GM23338 (cell line): ENCODE data around the gene IQCE. TPM values are rescaled to one million over a fixed set of nuclear protein-coding genes. Genes with fewer than 3 reads are reported as not detected.

Source experiments
- ATAC-seq: fragments of 200-7000 bp; cut with Tn5 transposase; 3 replicates; pipeline ENCODE4 v1.9.1; 2020
- DNase-seq: peaks from one replicate; pipeline ENCODE4 v3.0.0-alpha.2; 2015; ENCODE audit warnings: low spot score
- H2AFZ ChIP-seq: fragments of 200-600 bp; sonication (generic); 2 replicates; pipeline ENCODE4 v1.8.0; 2016; ENCODE audit warnings: antibody characterized with exemption, mild to moderate bottlenecking, moderate library complexity
- H3F3A ChIP-seq: fragments of 200-600 bp; sonication (generic); replicated peaks from 2 replicates; pipeline ENCODE4 v1.8.0; 2017; ENCODE audit warnings: antibody characterized with exemption, mixed run types, low read depth
- H3K27ac ChIP-seq: fragments of 200-600 bp; sonication (generic); 2 replicates; pipeline ENCODE4 v1.6.1; 2016; ENCODE audit warnings: low read depth
- H3K27me3 ChIP-seq: fragments of 200-600 bp; sonication (generic); 2 replicates; pipeline ENCODE4 v1.8.0; 2016; ENCODE audit warnings: mild to moderate bottlenecking, mixed run types, moderate library complexity; ENCODE audit not compliant: insufficient read depth
- H3K36me3 ChIP-seq: fragments of 200-600 bp; sonication (generic); 2 replicates; pipeline ENCODE4 v1.8.0; 2016; ENCODE audit warnings: mild to moderate bottlenecking; ENCODE audit not compliant: insufficient read depth
- H3K4me1 ChIP-seq: fragments of 200-600 bp; sonication (generic); 2 replicates; pipeline ENCODE4 v1.8.0; 2016; ENCODE audit warnings: mild to moderate bottlenecking, moderate library complexity; ENCODE audit not compliant: insufficient read depth
- H3K4me2 ChIP-seq: fragments of 200-600 bp; sonication (generic); 2 replicates; pipeline ENCODE4 v1.7.1; 2017; ENCODE audit warnings: mixed run types
- H3K4me3 ChIP-seq: fragments of 200-600 bp; sonication (generic); 2 replicates; pipeline ENCODE4 v1.6.1; 2016; ENCODE audit warnings: mixed run types
- H3K79me2 ChIP-seq: fragments of 200-600 bp; sonication (generic); replicated peaks from 2 replicates; pipeline ENCODE4 v1.8.0; 2017; ENCODE audit warnings: mild to moderate bottlenecking; ENCODE audit not compliant: insufficient read depth
- H3K9me2 ChIP-seq: fragments of 200-600 bp; sonication (generic); 2 replicates; pipeline ENCODE4 v1.8.0; 2017; ENCODE audit not compliant: insufficient read depth
- H4K20me1 ChIP-seq: fragments of 200-600 bp; sonication (generic); replicated peaks from 2 replicates; pipeline ENCODE4 v1.8.0; 2017; ENCODE audit warnings: mild to moderate bottlenecking; ENCODE audit not compliant: insufficient read depth
- H3K27ac Mint-ChIP-seq: 2 replicates; pipeline ENCODE4 v1.8.0; 2020; ENCODE audit warnings: inconsistent platforms, mild to moderate bottlenecking, moderate library complexity, mixed read lengths
- H3K27me3 Mint-ChIP-seq: 3 replicates; pipeline ENCODE4 v1.8.0; 2022; ENCODE audit warnings: low read depth, mild to moderate bottlenecking, moderate library complexity, mixed read lengths, inconsistent platforms; ENCODE audit not compliant: insufficient read depth, poor library complexity
- H3K36me3 Mint-ChIP-seq: 3 replicates; pipeline ENCODE4 v1.8.0; 2021; ENCODE audit warnings: low read depth, mild to moderate bottlenecking, inconsistent platforms, moderate library complexity, mixed read lengths
- H3K4me1 Mint-ChIP-seq: 3 replicates; pipeline ENCODE4 v1.8.0; 2020; ENCODE audit warnings: mild to moderate bottlenecking, inconsistent platforms, mixed read lengths
- H3K4me3 Mint-ChIP-seq: 3 replicates; pipeline ENCODE4 v1.8.0; 2021; ENCODE audit warnings: moderate library complexity, mild to moderate bottlenecking, inconsistent platforms, mixed read lengths
- H3K9me3 Mint-ChIP-seq: 3 replicates; pipeline ENCODE4 v1.8.0; 2020; ENCODE audit warnings: moderate library complexity, mild to moderate bottlenecking, inconsistent platforms, mixed read lengths
- EZH2 ChIP-seq: fragments of 200-600 bp; sonication (generic); IDR thresholded peaks from one replicate; pipeline ENCODE4 v1.8.0; 2017; ENCODE audit warnings: antibody characterized with exemption, mild to moderate bottlenecking, low read depth; ENCODE audit not compliant: unreplicated experiment
- EZH2phosphoT487 ChIP-seq: fragments of 200-600 bp; sonication (generic); IDR thresholded peaks from one replicate; pipeline ENCODE4 v1.8.1; 2018; ENCODE audit warnings: antibody characterized with exemption; ENCODE audit not compliant: unreplicated experiment
- JUNB ChIP-seq: IDR thresholded peaks from one replicate; pipeline ENCODE4 v1.6.1; 2016; ENCODE audit warnings: antibody characterized with exemption; ENCODE audit not compliant: unreplicated experiment
- NANOG ChIP-seq: IDR thresholded peaks from 2 replicates; pipeline ENCODE4 v1.6.1; 2016; ENCODE audit warnings: antibody characterized with exemption, borderline replicate concordance
- STAT1 ChIP-seq: IDR thresholded peaks from one replicate; pipeline ENCODE4 v1.6.1; 2016; ENCODE audit warnings: antibody characterized with exemption; ENCODE audit not compliant: unreplicated experiment
- ZNF331 ChIP-seq: fragments of 250-450 bp; sonication (Bioruptor Pico); IDR thresholded peaks from 2 replicates; pipeline ENCODE4 v1.5.0; 2020; ENCODE audit warnings: low read depth, mild to moderate bottlenecking, moderate library complexity
- polyA plus RNA-seq: library from polyadenylated mRNA; unstranded; fragments of >200 nt; fragmentation: Nextera tagmentation; extraction: Ambion mirVana; gene quantifications from 2 replicates; pipeline ENCODE4 v1.2.1, GENCODE V29; 2016
- total RNA-seq: library from RNA; depleted of rRNA; stranded (reverse); fragments of >200 nt; shearing (Covaris generic); gene quantifications from 2 replicates; pipeline ENCODE4 v1.2.3, GENCODE V29; 2014
- TF ChIP-seq, protein P1 (sequence below): IDR thresholded peaks from one replicate; pipeline ENCODE4 v1.6.1; 2018; ENCODE audit warnings: antibody characterized with exemption; ENCODE audit not compliant: unreplicated experiment
- TF ChIP-seq, protein P2 (sequence below), 2 experiments: fragments of 200-600 bp in 1 of 2; sonication (generic) in 1 of 2; conservative IDR thresholded peaks; 2 replicates each; pipeline versions ENCODE4 v1.5.1 to v1.6.1; 2016 to 2017; ENCODE audit warnings: antibody characterized with exemption in 2 of 2, low read depth in 2 of 2, mild to moderate bottlenecking in 2 of 2, moderate library complexity in 1 of 2
- TF ChIP-seq, protein P3 (sequence below): fragments of 250-450 bp; sonication (Bioruptor Pico); IDR thresholded peaks from 2 replicates; pipeline ENCODE4 v1.5.0; 2020; ENCODE audit warnings: mild to moderate bottlenecking, moderate library complexity

IQCE gene
- total and polyA plus RNA-seq, 2 experiments from 2014 or later = 5.0 to 7.7 TPM

DNA sequence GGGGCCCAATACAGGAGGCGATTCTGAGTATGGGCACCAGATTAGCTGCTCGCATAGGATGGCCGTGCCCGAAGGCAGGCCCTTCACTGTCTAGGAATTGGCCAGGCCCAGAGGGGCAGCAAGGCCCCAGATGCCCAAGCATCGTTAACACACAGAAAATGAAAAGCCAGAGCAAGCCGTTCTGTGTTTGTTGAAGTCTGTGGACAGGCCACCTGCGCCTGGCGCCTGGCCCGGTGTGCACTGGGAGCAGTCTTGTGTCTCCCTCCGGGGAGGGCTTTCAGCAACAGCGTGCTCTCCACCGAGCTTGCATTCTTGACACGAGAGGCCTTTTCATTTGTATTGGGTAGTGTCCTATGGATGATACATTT, 38.5 kb downstream of the IQCE start (continued):
- TF ChIP-seq, protein P1, sequence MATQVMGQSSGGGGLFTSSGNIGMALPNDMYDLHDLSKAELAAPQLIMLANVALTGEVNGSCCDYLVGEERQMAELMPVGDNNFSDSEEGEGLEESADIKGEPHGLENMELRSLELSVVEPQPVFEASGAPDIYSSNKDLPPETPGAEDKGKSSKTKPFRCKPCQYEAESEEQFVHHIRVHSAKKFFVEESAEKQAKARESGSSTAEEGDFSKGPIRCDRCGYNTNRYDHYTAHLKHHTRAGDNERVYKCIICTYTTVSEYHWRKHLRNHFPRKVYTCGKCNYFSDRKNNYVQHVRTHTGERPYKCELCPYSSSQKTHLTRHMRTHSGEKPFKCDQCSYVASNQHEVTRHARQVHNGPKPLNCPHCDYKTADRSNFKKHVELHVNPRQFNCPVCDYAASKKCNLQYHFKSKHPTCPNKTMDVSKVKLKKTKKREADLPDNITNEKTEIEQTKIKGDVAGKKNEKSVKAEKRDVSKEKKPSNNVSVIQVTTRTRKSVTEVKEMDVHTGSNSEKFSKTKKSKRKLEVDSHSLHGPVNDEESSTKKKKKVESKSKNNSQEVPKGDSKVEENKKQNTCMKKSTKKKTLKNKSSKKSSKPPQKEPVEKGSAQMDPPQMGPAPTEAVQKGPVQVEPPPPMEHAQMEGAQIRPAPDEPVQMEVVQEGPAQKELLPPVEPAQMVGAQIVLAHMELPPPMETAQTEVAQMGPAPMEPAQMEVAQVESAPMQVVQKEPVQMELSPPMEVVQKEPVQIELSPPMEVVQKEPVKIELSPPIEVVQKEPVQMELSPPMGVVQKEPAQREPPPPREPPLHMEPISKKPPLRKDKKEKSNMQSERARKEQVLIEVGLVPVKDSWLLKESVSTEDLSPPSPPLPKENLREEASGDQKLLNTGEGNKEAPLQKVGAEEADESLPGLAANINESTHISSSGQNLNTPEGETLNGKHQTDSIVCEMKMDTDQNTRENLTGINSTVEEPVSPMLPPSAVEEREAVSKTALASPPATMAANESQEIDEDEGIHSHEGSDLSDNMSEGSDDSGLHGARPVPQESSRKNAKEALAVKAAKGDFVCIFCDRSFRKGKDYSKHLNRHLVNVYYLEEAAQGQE = no peak
- TF ChIP-seq NANOG = no peak
- TF ChIP-seq EZH2phosphoT487 = no peak
- TF ChIP-seq EZH2 = no peak
- TF ChIP-seq ZNF331 (CRISPR knock-in tag) = no peak

DNA sequence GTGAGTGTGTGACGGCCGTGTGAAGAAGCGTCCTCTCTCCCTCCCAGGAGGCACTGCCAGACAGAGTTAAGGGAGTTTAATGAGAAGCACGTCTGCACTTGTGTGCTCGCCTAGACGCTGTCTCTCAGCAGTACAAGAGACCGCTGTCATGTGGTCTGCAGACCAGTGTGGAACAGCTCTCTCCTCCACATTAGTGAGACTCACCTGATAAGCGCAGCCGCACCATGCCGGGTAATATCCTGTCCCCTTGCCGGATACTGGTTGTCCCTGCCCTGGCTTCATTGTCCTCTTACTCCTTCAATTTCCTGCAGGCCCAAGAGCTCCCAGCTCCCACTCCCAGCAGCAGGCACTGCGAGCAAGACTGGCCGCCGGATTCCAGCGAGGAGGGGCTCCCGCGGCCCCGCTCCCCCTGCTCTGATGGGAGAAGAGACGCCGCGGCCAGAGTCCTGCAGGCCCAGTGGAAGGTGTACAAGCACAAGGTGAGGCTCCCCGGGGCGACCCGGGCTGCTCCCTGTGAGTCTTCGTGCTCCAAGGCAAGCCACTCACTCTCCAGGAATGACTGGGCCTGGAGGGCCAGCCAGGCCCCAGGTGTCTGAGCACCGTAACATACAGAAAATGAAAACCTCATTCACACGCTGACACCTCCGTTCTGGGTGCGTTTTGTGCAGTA, 39.5 kb downstream of the IQCE start:
- DNase-seq (no peak), ATAC-seq (no peak)
- Mint-ChIP-seq H3K4me3 (no peak overlapping the region), H3K27me3 (peaks cover 9% of the 10 kb centered on the region), H3K4me1 (no peaks in the 10 kb centered on the region; the same call in 2 of the 3 replicates), H3K36me3 (no peaks in the 10 kb centered on the region; the same call in 2 of the 3 replicates), H3K9me3 (no peaks in the 10 kb centered on the region), H3K27ac (no peak overlapping the region)
- Histone ChIP-seq H3K4me1 (no peaks in the 10 kb centered on the region), H3K4me3 (no peak overlapping the region), H3F3A (0 out of 2 replicates have a peak, but pooled peaks cover 7% of the 10 kb centered on the region), H3K27ac (no peak overlapping the region; the same call in 1 of the 2 replicates), H3K79me2 (no peaks in the 10 kb centered on the region), H3K36me3 (no peaks in the 10 kb centered on the region), H3K27me3 (no peaks in the 10 kb centered on the region), H2AFZ (no peak overlapping the region), H4K20me1 (no peaks in the 10 kb centered on the region), H3K4me2 (no peak overlapping the region), H3K9me2 (no peaks in the 10 kb centered on the region)
- TF ChIP-seq JUNB (no peak), STAT1 (no peak)
- TF ChIP-seq, protein P2, sequence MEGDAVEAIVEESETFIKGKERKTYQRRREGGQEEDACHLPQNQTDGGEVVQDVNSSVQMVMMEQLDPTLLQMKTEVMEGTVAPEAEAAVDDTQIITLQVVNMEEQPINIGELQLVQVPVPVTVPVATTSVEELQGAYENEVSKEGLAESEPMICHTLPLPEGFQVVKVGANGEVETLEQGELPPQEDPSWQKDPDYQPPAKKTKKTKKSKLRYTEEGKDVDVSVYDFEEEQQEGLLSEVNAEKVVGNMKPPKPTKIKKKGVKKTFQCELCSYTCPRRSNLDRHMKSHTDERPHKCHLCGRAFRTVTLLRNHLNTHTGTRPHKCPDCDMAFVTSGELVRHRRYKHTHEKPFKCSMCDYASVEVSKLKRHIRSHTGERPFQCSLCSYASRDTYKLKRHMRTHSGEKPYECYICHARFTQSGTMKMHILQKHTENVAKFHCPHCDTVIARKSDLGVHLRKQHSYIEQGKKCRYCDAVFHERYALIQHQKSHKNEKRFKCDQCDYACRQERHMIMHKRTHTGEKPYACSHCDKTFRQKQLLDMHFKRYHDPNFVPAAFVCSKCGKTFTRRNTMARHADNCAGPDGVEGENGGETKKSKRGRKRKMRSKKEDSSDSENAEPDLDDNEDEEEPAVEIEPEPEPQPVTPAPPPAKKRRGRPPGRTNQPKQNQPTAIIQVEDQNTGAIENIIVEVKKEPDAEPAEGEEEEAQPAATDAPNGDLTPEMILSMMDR (conservative IDR thresholded peaks at IDR 0.05; ENCODE audit: low read depth in 2 of 2) = no peak
- TF ChIP-seq, protein P3, sequence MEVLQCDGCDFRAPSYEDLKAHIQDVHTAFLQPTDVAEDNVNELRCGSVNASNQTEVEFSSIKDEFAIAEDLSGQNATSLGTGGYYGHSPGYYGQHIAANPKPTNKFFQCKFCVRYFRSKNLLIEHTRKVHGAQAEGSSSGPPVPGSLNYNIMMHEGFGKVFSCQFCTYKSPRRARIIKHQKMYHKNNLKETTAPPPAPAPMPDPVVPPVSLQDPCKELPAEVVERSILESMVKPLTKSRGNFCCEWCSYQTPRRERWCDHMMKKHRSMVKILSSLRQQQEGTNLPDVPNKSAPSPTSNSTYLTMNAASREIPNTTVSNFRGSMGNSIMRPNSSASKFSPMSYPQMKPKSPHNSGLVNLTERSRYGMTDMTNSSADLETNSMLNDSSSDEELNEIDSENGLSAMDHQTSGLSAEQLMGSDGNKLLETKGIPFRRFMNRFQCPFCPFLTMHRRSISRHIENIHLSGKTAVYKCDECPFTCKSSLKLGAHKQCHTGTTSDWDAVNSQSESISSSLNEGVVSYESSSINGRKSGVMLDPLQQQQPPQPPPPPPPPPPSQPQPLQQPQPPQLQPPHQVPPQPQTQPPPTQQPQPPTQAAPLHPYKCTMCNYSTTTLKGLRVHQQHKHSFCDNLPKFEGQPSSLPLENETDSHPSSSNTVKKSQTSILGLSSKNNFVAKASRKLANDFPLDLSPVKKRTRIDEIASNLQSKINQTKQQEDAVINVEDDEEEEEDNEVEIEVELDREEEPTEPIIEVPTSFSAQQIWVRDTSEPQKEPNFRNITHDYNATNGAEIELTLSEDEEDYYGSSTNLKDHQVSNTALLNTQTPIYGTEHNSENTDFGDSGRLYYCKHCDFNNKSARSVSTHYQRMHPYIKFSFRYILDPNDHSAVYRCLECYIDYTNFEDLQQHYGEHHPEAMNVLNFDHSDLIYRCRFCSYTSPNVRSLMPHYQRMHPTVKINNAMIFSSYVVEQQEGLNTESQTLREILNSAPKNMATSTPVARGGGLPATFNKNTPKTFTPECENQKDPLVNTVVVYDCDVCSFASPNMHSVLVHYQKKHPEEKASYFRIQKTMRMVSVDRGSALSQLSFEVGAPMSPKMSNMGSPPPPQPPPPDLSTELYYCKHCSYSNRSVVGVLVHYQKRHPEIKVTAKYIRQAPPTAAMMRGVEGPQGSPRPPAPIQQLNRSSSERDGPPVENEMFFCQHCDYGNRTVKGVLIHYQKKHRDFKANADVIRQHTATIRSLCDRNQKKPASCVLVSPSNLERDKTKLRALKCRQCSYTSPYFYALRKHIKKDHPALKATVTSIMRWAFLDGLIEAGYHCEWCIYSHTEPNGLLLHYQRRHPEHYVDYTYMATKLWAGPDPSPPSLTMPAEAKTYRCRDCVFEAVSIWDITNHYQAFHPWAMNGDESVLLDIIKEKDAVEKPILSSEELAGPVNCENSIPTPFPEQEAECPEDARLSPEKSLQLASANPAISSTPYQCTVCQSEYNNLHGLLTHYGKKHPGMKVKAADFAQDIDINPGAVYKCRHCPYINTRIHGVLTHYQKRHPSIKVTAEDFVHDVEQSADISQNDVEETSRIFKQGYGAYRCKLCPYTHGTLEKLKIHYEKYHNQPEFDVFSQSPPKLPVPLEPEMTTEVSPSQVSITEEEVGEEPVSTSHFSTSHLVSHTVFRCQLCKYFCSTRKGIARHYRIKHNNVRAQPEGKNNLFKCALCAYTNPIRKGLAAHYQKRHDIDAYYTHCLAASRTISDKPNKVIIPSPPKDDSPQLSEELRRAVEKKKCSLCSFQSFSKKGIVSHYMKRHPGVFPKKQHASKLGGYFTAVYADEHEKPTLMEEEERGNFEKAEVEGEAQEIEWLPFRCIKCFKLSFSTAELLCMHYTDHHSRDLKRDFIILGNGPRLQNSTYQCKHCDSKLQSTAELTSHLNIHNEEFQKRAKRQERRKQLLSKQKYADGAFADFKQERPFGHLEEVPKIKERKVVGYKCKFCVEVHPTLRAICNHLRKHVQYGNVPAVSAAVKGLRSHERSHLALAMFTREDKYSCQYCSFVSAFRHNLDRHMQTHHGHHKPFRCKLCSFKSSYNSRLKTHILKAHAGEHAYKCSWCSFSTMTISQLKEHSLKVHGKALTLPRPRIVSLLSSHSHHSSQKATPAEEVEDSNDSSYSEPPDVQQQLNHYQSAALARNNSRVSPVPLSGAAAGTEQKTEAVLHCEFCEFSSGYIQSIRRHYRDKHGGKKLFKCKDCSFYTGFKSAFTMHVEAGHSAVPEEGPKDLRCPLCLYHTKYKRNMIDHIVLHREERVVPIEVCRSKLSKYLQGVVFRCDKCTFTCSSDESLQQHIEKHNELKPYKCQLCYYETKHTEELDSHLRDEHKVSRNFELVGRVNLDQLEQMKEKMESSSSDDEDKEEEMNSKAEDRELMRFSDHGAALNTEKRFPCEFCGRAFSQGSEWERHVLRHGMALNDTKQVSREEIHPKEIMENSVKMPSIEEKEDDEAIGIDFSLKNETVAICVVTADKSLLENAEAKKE (CRISPR knock-in tag) = no peak
- TF ChIP-seq, protein P1 = no peak
